NCI-H1436 (cell line): ENCODE data around the gene AXDND1.
"Not testable (repeated sequence)": the region's sequence is repeated elsewhere in the genome, so short reads cannot be mapped to it uniquely, and the experiment has no call there.

Source experiments
- DNase-seq: peaks from one replicate; lab custom pipeline; 2025; lab: John Stamatoyannopoulos, UW

AXDND1 gene

DNA sequence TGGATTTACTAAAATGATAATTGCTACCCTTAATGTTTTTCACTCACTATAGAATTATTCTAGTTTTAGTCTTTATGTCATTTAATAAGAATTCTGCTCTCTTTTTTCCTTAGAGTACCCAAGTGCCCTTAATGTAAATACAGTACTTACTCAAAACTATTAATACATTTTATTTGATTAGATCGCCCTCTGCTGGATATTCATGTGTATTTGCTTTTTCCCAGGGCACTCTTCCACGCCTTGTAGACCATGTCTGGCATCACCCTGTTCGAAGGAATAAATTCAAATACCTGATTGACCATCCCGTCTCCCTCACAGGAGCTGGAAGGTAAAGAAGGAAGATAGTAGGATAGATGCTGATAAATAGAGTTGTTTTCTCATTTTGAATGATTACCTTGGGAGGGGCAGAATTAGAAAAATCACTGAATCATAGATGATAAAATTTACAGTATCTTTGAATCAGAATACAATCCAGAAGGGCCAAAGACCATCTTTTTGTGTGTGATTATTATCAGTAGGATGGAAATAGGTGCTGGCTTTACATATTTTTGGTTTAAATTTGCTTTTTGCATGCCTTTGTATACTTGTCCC lies 4.1 kb downstream of the AXDND1 start:
- peak; percentile 64 for DNase-seq

DNA sequence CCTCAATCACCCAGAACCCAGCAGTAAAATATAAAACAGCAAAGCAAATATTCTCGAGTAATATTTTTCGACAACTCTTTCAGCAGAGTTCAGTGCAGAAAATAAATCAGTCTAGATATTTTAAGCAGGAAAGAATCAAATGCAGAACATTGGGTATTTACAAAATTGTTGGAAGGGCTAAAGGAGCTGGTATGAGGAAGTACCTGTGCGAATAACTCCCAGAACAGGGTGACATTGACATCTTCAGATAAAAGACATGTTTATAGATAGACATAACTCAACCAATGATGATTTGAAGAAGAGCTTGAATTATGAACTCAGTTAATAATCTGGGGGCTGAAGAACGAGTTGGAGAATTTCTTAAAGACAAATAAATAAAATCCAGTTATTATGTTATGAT lies 6.4 kb downstream of the AXDND1 start:
- DNase-seq = no peak

DNA sequence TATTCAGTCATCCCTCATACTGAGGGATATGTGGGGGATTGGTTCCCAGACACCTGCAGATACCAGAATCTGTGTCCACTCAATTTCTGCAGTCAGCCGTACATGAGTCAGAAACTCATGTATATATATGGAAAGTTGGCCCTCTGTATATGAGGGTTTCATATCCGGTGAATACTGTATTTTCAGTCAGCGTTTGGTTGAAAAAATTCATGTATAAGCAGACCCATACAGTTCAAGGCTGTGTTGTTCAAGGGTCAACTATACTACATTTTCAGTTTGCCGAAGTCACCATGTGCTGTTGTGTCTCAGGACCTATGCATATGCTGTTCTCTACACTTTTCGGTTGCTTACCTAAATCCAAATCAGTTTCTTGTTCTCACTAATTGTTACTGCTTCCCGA lies 10.5 kb downstream of the AXDND1 start:
- DNase-seq = no peak

DNA sequence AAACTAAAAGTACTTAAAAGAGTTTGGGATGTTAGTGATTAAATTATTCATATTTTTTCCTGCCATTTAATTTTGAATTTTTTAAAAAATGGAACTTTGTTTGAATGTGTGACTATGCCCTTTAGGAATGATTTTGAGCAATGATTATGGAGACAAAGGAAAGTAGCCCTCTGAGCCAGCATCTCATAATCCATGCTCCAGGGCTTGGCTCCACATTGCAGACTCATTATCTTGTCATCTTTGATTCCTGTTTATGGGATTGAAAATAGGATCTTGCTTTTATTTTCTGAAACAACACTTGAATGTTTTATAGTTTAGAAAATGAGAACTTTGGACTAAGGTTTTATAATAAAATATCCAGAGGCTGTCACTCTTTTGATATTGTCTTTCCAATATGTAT lies 14.5 kb downstream of the AXDND1 start:
- no peak for DNase-seq

DNA sequence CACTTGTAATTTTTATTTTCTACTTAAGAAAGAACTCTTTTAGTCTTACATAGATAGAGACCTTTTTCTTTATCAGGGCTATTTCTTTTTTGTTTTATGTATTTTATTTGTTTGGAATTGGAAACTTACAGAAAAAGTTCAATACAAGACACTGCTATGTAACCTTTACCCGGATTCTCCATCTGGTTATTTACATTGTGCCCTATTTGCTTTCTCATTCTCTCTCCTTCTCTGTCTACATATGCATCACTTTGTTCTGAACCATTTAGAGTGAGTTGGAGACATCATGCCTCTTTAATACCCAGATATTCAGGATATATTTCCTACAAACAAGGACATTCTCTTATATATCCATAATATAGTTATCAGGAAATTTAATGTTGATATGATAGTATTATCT lies 18.3 kb downstream of the AXDND1 start:
- no peak for DNase-seq

DNA sequence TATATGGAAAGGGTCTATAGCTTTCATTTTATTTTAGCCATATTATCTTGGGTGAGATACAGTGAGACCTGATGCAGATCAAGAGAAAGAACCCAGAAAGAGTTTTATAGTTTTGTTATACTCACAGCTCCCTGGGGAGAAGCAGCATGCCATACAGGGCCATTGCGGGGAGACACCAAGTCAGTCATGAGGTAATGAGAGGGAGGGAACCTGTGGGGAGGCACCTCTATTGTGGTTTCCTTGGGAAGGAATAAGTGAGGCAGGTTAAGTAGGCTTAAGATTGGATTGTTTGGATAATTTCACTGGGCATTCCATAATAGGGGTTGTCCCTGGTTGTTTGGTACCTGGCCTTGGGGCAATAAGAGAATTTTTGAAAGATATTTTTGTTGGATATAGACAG lies 19.7 kb downstream of the AXDND1 start:
- DNase-seq = no peak

DNA sequence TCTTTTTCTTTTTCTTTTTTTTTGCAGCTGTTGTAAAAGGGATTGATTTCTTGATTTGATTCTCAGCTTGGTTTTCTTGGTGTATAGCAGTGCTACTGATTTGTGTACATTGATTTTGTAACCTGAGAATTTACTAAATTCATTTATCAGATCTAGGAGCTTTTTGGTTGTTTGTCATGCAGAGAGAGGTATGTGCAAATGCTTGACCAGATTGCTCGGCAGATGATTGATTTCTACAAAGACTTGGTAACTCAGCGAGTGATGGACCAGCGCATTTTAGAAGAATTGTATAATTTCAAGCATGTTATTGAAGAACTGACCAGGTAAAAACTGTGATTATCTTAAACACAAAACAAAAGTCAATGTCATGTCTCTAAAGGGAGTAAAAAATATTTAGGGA lies 27.9 kb downstream of the AXDND1 start:
- DNase-seq = no peak

DNA sequence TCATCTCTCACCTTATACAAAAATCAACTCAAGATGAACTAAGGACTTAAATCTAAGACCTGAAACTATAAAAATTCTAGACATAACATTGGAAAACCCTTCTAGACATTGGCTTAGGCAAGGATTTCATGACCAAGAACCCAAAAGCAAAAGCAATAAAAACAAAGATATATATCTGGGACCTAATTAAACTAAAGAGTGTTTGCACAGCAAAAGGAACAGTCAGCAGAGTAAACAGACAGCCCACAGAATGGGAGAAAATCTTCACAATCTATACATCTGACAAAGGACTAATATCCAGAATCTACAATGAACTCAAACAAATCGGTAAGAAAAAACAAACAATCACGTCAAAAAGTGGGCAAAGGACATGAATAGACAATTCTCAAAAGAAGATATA lies 33.6 kb downstream of the AXDND1 start:
- not testable (repeated sequence) for DNase-seq

DNA sequence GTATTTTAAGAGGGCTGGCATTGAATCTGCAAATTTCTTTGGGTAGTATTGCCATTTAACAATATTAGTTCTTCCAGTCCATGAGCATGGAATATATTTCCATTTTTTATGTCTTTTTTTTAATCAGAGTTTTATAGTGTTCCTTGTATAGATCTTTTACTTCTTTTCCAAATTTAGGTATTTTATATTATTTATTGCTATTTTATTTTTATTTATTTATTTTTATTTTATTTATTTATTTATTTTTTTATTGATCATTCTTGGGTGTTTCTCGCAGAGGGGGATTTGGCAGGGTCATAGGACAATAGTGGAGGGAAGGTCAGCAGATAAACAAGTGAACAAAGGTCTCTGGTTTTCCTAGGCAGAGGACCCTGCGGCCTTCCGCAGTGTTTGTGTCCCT lies 52.0 kb downstream of the AXDND1 start:
- DNase-seq = not testable (repeated sequence)

DNA sequence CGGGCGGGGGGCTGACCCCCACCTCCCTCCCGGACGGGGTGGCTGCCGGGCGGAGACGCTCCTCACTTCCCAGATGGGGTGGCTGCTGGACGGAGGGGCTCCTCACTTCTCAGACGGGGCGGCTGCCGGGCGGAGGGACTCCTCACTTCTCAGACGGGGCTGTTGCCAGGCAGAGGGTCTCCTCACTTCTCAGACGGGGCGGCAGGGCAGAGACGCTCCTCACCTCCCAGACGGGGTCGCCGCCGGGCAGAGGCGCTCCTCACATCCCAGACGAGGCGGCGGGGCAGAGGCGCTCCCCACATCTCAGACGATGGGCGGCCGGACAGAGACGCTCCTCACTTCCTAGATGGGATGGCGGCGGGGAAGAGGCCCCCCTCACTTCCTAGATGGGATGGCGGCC lies 52.9 kb downstream of the AXDND1 start:
- not testable (repeated sequence) for DNase-seq

DNA sequence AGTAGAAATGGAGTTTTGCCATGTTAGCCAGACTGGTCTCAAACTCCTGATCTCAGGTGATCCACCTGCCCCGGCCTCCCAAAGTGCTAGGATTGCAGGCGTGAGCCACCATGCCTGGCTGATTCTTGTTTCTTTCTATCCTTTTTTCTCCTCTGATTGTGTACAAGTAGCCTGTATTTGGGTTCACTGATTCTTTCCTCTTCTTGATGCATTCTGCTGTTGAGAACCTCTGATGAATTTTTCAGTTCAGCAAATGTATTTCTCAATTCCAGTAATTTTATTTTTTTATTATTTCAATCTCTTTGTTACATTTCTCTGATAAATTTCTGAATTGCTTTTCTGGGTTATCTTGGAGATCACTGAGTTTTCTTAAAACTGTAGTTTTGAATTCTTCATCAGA lies 58.8 kb downstream of the AXDND1 start:
- no peak for DNase-seq

DNA sequence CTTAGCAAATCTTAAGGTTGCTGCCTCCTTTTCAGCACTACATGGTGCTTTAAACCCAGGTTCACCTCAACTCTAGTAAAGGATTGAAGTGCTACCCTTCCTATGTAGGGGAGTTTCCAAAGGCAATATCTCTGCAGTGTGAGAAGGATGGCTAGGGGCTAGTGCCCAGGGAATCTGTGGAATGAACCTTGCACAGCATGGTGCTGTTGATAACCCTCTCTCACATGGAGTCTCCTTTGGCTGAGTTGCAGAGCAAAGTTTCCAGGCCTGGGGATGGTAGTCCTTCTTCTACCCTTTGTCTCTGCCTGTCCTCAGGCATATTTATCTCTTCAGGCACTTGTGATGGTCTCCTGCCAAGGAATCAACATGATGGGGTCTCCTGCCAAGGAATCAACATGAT lies 59.4 kb downstream of the AXDND1 start:
- no peak for DNase-seq

DNA sequence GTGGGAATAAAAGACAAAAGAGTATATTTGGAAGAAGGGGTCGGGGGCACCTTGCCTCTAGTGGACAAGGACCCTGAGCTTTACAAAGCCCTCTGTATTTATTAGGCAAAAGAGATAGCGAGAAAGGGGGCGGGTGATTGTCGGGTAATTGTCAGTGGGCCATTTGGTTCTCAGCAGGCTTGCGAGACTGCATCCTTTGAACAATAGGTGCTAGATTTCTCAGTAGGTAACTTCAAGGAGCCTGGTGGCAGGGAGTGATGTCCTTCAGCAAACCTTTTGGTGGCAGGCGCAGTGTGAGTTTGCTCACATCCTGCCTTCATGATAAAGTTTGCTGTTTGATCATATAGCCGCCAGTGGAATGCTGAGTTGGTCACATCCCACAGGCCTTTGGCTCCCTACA lies 71.4 kb downstream of the AXDND1 start:
- no peak for DNase-seq

DNA sequence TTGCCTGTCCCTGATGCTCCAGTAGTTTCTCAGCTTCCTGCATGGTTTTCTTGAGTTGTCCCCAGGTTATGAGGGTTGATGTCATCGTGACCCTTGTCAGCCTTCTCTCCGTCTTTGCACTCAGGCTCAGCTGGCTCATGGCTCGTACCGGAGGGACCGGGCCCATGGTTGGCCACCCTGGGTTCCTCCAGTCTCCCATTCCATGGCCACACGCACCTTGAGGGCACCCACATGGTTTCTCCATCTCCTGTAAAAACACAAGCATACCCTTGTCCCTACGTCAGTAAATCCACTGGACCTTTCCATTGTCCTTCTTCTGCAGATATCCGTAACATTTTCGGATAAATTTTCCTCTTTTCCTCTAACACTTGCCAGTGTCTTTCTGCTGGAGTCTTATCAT lies 73.9 kb downstream of the AXDND1 start:
- DNase-seq = not testable (repeated sequence)

DNA sequence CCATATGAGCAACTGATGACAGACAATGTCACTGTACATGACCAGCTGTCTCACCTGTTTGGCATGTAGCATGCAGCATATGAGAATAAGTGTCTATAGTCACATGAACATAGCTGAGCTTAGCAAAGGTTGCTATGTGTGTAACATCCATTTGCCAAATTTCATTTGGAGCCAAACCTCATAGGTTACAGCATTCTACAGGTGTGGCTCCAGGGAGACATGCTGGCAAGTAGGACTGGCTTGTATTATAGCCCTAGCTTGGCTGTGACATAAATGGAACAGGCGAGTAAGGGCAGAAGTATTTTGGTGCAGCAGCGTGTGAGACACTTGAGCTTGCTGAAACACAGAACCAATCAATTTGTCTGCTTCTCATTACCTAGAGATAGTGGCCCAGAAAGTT lies 74.5 kb downstream of the AXDND1 start:
- DNase-seq = not testable (repeated sequence)

DNA sequence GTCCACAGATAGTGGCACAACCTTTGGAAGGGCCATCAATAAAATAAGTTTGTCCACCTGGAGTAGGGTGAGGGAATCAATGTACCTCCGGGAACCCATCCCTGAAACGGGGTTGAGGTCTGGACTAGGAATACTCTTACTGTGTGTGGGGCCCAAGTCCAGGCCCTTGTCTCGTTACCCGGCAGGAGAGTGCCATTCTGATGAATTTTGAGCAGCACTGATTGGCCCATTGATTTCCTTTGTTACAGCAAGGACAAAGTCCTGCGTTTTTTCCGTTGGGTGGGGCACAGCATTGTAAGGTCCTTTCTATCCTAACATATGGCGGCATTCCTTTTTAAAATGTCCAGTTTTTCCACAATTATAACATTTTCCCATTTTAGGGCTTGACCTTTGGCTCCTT lies 75.2 kb downstream of the AXDND1 start:
- no peak for DNase-seq

DNA sequence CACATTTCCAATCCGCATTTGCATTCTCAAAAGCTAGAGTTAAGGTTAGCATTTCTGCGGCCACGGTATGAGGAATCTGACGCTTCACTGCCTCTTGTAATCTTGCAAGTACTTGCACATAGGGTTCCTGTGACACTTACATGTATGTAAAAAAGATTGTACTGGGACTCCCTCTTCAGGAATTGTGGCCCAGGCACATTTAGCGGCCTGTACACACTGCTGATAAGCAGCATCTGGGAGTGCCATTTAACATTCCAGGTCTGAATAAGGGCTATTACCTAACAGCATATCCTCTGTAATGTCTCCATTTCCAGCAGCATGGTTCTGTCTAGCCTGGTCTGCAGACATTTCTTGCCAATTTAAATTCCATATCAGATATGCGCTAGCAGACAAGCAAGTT lies 75.7 kb downstream of the AXDND1 start:
- DNase-seq = no peak

DNA sequence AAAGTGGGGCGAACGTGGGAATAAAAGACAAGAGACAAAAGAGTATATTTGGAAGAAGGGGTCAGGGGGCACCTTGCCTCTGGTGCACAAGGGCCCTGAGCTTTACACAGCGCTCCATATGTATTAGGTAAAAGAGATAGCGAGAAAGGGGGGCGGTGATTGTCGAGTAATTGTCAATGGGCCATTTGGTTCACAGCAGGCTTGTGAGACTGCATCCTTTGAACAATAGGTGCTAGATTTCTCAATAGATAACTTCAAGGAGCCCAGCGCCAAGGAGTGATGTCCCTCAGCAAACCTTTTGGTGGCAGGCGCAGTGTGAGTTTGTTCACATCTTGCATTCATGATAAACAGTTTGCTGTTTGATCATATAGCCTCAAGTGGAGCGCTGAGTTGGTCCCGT lies 77.1 kb downstream of the AXDND1 start:
- not testable (repeated sequence) for DNase-seq

DNA sequence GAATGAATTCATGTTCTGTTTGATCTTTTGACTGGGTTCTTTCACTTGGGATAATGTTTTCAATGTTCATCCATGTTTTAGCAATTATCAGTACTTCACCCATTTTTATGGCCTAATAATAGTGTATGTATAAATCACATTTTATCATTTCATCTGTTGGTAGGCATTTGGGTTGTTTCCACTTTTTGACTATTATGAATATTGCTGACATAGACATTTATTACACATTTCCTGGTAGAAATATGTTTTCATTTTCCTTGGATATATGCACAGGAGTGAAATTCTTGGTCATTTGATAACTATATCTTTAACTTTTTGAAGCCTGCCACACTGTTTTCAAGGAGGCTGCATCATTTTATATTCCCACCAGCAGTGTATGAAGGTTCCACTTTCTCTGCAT lies 79.8 kb downstream of the AXDND1 start:
- DNase-seq = no peak

DNA sequence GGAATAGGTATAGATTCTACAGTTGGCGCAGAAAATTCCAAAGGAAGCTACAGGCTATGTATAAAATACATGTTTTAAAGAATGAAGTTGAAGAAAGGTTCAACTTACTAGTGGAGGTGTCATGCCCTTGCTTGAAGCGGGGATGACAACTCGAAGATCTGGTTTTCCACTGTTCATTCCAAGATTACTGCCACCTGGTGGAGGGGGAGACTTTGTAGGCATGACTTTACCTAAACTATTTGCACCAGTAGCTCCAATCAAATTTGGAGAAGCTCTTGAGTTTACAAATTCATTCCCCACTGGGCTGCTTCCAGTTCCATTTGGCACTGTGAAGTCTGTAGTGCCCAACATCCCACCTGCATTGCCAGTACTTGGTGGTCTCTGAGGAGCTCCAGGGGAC lies 81.7 kb downstream of the AXDND1 start:
- no peak for DNase-seq

DNA sequence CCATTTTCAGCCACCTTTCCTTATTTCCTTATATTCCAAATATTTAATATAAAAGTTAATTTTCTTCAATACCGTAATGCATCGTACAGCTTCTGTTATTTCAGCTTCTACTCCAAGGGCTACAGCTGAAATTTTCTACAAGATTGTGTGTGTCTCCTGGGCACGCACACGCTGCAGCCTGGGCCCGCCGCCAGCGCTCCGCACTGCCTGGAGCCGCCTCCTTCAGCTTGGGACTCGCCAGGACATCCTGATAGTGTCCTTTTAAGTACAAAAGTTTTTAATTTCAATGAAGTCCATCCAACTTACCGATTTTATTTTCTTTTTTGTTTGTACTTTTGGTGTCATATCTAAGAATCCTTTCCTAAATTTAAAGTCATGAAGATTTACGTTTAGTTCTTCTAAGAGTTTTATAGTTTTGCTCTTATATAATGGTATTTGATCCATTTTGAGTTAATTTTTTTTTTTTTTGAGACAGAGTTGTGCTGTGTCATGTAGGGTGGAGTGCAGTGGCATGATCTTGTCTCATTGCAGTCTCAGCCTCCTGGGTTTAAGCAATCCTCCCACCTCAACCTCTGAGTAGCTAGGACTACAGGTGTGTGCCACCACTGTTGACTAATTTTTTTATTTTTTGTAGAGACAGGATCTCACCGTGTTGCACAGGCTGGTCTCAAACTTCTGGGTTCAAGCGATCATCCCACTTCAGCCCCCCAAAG lies 82.8 kb downstream of the AXDND1 start:
- no peak for DNase-seq

DNA sequence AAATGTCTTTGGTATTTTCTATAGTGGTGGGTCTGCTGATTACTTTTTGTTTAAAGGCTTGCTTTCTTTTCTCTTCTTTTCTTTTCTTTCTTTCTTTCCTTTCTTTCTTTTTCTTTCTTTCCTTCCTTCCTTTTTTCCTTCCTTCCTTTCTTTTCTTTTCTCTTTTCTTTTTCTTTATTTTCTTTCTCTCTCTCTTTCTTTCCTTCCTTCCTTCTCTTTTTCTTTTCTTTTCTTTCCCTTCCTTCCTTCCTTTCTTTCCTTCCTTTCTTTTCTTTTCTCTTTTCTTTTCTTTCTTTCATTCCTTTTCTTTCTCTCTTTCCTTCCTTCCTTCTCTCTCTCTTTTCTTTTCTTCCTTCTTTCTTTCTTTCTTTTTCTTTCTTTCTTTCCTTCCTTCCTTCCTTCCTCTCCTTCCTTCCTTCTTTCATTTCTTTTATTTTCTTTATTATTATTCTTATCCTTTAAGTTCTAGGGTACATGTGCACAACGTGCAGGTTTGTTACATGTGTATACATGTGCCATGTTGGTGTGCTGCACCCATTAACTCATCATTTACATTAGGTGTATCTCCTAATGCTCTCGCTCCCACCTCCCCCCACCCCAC lies 93.9 kb downstream of the AXDND1 start:
- not testable (repeated sequence) for DNase-seq

DNA sequence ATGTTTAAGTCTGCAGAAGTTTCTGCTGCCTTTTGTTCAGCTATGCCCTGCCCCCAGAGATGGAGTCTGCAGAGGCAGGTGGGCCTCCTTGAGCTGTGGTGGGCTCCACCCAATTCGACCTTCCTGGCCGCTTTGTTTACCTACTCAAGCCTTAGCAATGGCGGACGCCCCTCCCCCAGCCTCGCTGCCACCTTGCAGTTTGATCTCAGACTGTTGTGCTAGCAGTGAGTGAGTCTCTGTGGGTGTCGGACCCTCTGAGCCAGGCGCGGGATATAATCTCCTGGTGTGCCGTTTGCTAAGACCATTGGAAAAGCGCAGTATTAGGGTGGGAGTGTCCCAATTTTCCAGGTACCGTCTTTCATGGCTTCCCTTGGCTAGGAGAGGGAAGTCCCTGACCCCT lies 99.9 kb downstream of the AXDND1 start:
- DNase-seq = not testable (repeated sequence)

DNA sequence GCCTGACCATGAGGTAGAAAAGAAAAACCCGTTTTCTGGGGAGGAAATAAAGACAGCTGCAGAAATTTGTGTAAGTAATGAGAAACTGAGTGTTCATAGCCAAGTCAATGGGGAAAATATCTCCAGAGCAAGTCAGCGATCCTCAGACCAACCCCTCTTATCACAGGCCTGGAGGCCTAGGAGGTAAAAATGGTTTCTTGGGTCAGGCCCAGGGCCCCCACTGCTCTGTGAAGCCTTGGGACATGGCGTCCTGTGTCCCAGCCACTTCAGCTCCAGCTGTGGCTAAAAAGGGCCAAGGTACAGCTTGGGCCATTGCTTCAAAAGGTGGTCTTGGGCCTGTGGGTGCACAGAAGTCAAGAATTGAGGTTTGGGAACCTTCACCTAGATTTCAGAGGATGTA lies 108.9 kb downstream of the AXDND1 start:
- no peak for DNase-seq
